SKM-1 (cell line): ENCODE data around the gene OBSCN.

ENCODE experiments used
- DNase-seq: peaks from one replicate; lab custom pipeline; 2025; ENCODE audit not compliant: unreplicated experiment; lab: John Stamatoyannopoulos, UW

OBSCN gene

DNA sequence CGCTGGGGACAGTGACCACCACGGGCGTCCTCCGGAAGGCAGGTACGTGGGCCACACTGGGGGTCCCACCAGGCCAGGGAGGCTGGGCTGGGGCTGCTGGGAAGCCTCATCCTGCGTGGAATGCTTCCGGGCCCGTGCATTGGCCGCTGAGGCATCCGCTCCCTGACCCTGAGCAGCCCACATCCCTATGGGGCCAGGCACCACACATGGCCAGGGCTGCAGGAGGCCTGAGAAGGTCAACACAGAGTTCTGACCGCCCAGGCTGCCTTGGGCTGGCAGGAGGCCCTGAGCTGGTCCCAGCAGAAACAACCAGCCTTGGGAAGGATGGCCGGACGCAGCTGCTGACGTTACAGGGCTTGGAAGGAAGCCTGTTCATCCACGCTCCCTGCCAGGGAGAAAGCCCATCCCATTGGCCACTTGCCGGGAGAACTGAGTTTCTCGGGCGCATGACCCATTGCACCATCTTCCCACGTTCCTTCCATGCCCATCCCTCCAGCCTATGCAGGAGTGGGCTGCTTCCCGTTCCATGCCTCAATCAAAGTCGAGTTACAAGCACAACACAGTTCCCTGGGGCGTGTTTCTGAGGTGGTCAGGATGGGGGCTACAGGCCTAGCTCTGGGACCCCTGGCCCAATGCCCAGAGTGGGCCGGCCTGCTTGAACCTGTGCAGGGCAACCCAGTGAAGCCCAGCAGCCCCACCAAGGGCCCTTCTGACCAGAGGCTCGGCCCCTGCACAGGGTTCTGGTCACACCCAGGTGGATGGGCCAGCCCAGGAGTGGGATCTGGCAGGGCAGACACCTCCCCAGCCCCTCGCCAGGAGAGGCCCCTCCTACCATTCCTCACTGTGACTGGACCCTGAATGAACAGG, 167.1 kb downstream of the OBSCN start:
- DNase-seq: no peak

DNA sequence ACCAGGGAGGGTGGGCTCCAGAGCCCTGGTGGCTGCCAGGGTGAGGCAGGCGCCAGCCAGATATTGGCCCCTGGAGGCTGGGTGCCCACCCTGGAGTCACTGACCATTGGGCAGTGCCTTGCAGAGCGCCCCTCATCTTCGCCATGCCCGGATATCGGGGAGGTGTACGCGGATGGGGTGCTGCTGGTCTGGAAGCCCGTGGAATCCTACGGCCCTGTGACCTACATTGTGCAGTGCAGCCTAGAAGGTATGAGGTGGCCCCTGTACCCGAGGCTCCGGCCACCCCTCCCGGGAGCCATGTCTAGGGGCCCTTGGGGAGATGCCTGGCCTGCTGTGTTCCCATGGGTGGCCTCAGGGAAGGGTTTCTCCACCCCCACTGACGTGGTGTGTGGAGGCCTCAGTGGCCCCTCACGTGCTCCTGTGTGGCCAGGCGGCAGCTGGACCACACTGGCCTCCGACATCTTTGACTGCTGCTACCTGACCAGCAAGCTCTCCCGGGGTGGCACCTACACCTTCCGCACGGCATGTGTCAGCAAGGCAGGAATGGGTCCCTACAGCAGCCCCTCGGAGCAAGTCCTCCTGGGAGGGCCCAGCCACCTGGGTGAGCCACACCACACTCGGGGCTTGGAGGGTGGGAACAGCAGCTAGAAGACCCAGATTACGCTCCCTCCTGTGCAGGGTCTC, 167.9 kb downstream of the OBSCN start:
- DNase-seq: no peak

- DNase-seq: no peak
Observed at GRCh38 chr1:228376262-228376628, 168.4 kb downstream of the OBSCN start.

DNA sequence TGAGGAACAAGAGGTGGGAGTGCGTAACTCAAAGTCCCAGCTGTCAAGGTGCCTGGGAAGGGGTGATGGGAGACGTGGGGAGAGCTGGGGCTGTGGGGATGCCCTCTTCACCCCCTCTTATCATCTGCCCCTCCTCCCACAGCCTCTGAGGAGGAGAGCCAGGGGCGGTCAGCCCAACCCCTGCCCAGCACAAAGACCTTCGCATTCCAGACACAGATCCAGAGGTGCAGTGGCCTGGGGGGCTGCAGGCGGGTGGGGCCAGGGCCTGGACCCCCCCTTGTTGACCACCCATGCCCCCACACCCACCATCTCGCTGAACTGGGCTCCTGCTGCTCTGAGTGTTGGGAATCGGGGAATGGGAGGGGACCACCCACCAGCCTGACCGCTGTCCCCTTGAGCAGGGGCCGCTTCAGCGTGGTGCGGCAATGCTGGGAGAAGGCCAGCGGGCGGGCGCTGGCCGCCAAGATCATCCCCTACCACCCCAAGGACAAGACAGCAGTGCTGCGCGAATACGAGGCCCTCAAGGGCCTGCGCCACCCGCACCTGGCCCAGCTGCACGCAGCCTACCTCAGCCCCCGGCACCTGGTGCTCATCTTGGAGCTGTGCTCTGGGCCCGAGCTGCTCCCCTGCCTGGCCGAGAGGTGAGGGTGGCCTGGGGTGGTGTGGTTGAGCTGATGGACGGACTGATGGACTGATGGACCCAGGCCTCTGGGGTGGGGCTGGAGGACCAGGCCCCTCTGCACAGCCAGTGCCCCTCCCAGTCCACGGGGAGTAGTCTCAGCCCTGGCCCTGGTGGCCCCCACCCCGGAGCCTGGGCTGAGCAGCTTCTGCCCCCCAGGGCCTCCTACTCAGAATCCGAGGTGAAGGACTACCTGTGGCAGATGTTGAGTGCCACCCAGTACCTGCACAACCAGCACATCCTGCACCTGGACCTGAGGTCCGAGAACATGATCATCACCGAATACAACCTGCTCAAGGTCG, 169.1 kb downstream of the OBSCN start:
- DNase-seq: no peak

- no peak for DNase-seq
Observed at GRCh38 chr1:228377664-228378089, 169.8 kb downstream of the OBSCN start.

- DNase-seq: peak; percentile 35
Observed at GRCh38 chr1:228378090-228378872, 170.4 kb downstream of the OBSCN start.

- no peak for DNase-seq
Observed at GRCh38 chr1:228378873-228379460, 171.1 kb downstream of the OBSCN start.

DNA sequence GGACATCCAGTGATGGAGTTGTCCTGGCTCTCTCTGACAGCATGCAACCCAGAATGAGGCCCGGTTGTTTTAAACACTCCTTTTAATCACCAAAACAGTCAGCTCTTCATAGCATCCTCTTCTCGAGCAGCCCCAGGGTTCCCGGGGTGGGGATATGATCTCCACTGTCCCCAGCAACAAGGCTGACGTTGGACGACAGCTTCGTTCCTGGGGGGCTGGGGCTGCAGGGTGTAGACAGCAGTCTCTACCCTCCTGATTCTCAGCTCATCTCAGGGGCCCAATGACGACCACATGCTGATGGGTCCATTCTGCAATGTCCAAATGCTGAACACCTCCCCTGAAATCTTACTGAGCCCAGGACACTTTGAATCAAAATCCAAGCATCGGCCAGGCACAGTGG, 171.8 kb downstream of the OBSCN start:
- DNase-seq: no peak

- DNase-seq: no peak
Observed at GRCh38 chr1:228381356-228381755, 173.5 kb downstream of the OBSCN start.

DNA sequence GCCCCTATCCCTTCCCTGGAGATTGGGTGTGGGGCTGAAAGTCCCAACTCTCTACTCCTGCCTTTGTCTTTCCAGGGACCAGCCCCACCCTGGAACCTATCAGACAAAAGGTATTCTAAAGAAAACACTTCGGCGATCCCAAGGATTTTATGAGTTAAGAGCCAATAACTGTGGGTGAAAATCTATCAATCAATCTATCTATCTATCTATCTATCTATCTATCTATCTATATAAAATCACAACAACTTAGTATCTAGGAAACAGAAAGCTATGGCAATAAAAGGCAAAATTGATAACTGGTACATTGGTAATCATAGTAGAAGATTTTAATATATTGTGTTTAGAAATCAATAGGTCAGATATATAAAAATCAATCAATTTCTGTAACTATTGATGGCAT, 175.9 kb downstream of the OBSCN start:
- no peak for DNase-seq

DNA sequence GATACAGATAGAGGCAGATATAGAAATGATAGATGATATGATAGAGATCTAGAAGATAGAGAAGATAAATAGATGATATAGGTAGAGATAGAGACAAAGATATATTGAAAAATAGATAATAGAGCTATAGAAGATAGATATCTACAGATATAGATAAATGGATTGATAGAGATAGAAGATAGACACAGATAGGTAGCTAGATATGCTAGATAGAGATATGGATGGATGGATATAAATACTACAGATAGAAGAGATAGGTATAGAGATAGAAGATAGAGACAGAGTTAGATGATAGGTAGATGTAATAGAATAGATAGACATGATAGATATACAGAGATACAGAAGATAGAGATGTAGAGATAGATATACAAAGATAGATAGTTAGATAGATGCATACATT, 177.4 kb downstream of the OBSCN start:
- no peak for DNase-seq

- DNase-seq: no peak
Observed at GRCh38 chr1:228387321-228387720, 179.5 kb downstream of the OBSCN start.

- DNase-seq: no peak
Observed at GRCh38 chr1:228390649-228391048, 182.8 kb downstream of the OBSCN start.

DNA sequence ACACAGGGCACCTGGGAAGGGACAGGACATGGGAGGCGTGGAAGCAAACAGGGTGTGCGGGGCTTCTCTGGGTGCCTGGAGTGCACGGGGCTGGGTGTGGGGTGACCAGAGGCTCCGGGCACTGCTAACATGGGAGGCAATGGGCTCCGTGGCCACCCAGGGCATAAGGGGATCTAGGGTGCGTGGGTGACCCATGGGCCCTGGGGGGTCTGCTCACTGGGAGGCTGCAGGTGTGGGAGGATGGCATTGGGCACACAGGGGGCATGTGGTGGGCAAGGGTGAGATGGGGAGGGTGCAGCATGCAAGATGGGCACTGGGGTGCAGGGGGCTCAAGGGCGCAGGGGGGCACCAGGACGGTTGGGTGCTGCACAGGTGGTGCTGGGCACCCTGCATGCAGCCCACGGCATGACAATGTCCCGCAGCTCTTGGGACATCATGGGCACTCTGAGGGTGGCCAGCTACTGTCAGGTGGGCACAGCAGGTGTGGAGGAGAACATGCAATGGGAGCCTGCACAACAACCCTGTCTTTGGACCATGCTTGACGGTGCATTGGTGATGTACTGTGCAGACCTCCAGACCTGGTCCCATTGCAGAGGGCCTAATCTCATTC, 183.7 kb downstream of the OBSCN start:
- DNase-seq: no peak

DNA sequence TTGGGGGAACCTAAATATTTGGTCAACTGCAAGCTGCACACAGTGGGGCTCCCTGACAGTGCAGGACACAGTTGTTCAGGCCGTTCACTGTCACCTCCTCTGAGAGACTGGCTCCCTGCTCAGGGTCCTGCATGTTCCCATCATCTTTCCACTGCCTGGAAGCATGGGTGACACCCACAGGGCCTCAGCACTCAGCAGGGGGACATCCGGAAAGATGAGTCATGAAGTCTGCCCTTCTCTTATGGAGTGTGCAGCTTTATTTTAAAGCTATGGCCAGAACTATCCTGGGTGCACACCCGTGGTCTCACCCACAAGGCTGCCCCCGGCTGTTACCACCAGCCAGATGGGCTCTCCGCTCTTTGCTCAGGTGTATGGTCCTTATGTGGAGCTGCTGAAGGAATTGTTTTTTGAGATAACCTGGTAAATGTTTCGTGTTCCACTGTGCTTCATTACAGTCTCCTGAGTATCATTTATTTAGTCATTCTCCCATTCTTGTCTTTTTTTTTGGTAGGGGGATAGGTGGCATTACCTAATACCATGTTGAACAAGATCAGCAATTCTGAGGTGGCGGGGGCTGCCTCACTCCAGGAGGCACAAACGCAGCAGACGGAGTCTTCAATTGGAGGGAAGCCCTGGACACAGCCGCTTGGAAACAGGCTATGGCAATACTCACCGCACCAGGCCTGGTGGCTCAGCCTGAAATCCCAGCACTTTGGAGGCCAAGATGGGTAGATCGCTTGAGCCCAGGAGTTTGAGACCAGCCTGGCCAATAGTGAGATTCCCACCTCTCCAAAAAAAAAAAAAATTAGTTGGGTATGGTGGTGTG, 184.5 kb downstream of the OBSCN start:
- no peak for DNase-seq

DNA sequence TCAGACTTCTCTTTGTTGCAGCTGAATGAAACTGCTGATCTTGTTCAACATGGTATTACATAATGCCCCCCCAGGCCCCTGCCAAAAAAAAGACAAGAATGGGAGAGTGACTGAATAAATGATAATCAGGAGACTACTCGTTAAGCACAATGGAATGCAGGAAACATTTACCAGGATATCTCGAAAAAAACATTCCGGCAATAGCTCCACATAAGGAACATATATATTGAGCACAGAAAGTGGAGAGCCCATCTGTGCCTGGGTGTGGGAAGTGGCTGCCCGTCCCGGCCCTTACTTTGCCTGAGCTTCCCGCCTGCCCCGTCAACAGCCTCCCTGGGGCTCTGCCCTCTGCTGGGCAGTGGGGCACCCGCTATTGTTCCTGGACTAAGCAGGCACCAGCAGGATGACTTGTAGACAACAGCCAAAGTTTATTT, 185.4 kb downstream of the OBSCN start:
- DNase-seq: no peak

- DNase-seq: no peak
Observed at GRCh38 chr1:228393811-228394570, 186.1 kb downstream of the OBSCN start.
